Astrocyte of the cerebellum (primary cell): ENCODE results near the gene ARHGAP18.

Experiments
- DNase-seq: peaks from one replicate; pipeline ENCODE4 v3.0.0-alpha.2; 2011; ENCODE audit warnings: low read depth
- H3K4me3 ChIP-seq: 2 replicates; pipeline ENCODE4 v1.5.1; 2011; ENCODE audit warnings: mild to moderate bottlenecking, low read depth, low read length, moderate library complexity
- in situ Hi-C: cut with HindIII; loops from 2 replicates; pipeline ENCODE4 v1.10.0; 2017; ENCODE audit warnings: low sequenced_read_pairs
- TF ChIP-seq, protein P1 (sequence below): IDR thresholded peaks from 2 replicates; pipeline ENCODE4 v1.5.1; 2012; ENCODE audit warnings: low read length, low read depth, moderate library complexity, mild to moderate bottlenecking; ENCODE audit errors: missing control alignments

The ARHGAP18 gene

DNA sequence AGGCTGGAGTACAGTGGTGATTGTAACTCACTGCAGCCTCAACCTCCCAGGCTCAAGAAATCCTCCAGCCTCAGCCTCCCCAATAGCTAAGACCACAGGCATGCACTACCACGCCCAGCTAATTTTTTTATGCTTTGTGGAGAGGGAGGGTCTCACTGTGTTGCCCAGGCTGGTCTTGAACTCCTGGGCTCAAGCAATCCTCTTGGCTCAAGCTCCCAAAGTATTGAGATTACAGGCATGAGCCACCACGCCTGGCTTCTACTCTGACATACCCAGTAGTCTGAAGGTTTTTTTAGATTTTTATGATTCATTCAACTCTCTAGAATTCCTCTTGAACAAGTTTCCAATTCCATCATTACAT is 1.3 kb upstream of the ARHGAP18 start:
- no peak overlapping the region for H3K4me3 ChIP-seq
- TF ChIP-seq, protein P1, sequence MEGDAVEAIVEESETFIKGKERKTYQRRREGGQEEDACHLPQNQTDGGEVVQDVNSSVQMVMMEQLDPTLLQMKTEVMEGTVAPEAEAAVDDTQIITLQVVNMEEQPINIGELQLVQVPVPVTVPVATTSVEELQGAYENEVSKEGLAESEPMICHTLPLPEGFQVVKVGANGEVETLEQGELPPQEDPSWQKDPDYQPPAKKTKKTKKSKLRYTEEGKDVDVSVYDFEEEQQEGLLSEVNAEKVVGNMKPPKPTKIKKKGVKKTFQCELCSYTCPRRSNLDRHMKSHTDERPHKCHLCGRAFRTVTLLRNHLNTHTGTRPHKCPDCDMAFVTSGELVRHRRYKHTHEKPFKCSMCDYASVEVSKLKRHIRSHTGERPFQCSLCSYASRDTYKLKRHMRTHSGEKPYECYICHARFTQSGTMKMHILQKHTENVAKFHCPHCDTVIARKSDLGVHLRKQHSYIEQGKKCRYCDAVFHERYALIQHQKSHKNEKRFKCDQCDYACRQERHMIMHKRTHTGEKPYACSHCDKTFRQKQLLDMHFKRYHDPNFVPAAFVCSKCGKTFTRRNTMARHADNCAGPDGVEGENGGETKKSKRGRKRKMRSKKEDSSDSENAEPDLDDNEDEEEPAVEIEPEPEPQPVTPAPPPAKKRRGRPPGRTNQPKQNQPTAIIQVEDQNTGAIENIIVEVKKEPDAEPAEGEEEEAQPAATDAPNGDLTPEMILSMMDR, result no peak
- in situ Hi-C loops, result no loop called here
- DNase-seq, result no peak

DNA sequence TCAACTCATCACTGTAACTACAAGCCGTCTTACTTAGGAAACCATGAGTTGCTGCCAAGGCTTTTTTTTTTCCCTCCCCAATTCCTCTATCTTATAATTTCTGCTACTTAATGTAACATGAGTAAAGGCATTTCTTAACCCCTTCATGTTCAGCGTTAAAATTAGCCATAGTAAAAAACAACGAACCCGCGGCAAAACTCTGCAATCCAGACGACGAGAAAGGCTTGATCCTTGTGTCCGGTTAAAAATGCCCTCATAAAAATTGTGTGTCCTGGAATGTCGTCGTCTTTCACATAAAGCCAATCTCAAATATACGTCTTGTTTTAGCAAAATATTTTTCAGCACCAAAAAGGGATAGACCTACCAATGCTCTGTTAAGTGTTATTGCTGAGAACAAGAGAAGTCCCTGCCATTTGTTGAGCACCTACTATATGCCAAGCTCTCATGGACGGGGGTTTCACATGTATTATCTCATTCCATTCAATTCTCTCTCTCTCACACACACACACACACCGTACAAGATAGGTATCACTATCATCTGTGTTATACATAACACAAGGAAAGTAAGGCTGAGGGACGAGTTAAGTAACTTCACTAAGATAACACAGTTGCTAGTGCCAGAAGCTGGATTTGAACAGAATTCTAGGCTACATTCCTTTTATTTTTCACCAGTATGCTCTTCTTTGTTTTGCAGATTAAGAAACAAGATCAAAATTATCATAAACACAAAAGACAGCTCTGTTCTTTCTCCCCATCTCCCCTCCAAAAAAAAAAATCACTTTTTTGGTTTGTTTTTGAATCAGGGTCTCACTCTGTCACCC is 683 bp upstream of the ARHGAP18 start:
- in situ Hi-C loops, result no loop called here
- TF ChIP-seq, protein P1, result no peak
- no peak for DNase-seq

DNA sequence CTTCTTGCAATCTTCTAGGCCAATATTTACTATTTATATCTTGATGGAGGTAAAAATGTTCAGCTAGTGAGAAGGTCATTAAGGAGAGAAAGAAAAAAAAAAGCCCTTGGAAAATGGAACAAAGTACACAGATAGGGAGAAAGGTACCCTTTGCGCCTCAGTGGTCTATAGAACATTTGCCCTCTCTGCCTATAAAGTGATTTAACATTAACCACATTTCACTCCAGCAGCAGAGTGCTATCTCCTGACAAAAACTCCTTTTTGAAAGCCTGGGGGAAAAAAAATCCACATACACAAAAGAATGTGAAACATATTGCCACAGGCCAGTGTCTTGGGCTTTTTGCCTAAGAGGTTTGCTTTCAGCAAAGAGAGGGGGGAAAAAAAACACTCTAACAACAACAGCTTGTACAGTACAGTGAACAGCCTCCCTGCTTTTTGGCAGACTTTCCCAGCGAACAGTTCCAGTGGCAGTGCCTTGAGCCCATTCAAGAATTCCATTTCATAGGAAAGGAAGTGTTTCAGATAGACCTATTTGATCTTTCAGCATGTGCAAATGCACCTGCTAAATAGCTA is 695 bp downstream of the ARHGAP18 start:
- in situ Hi-C loops, result no loop called here
- TF ChIP-seq, protein P1, result no peak
- H3K4me3 ChIP-seq, result peak overlapping the region; percentile 70
- DNase-seq, result peak; percentile 62

More for the DNA sequence above, 683 bp upstream of the ARHGAP18 start:
- peak overlapping the region; percentile 70 for H3K4me3 ChIP-seq

DNA sequence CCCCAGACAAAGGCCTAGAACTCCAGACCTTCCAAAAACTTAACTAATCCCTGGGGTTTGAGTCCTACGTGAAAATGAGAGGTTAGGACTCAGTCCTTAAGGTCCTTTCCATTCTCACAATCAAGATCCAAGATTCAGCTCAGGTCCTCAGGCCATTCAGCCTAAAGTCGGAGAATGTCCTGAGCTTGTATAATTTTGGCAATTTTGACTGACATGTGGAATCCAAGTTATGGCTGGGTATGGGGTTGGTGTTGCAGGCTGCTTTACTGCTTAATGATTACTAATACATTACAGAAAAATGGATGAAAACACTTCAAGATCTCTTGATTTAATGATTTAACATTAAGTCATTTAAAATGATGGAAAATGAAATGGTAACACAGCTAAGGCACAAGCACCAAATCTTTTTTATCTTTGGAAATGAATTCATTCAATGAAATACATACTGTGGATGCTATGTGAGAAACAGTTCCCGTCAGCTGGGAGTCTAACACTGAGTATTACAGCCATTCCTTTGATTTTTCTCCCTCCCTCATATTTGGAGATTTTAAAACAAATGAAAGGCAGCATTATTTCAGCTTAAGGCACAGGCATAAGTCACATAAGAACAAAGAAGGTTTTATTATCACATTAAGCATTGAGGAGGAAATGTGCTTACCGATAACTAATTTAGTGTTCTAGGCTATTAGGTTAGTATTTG is 1.3 kb downstream of the ARHGAP18 start:
- in situ Hi-C loops, result no loop called here
- TF ChIP-seq, protein P1, result no peak
- peak overlapping the region; percentile 70 for H3K4me3 ChIP-seq
- DNase-seq, result no peak

DNA sequence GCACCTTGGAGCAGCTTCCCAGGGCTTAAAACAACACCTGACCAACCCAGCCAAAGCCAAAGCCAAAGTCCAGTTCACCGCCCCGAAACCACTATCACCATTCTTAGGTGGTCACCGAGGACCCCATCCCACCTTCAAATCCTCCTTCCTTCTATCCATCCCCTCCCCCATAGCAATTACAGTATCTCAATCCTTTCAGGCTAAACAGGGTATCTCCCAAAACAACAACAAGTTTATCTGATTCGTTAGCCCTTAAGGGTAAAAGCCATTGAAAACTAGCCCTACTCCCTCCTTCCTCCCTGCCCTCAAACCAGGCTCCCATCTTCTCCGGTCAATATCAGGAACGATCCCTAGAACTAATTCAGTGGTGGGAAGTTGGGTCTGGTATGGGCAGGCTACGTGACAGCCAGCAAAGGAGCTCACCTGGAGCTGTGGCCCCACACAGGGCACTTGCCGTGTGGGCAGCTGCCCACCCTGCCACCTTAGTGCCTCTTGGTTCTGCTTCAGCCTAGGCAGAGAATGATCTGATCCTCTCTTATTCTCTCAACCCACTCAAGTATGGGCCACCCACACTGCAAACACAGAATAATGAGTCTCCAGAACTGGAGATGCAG is 2.0 kb downstream of the ARHGAP18 start:
- peak overlapping the region; percentile 70 for H3K4me3 ChIP-seq
- TF ChIP-seq, protein P1, result no peak
- in situ Hi-C loops, result no loop called here
- no peak for DNase-seq

DNA sequence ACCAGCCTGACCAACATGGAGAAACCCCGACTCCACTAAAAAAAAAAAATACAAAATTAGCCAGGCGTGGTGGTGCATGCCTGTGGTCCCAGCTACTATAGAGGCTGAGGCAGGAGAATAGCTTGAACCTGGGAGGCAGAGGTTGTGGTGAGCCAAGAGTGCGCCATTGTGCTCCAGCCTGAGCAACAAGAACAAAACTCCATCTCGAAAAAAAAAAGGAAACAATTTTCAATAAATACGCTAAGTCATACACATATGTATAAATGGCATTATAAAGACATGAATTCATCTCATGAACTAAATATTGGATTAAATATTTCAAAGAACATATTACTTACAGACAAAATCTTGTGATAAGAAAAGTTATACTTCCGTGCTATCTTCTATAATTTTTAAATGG is 2.9 kb downstream of the ARHGAP18 start:
- DNase-seq, result no peak
- in situ Hi-C loops, result no loop called here
- no peak overlapping the region for H3K4me3 ChIP-seq
- TF ChIP-seq, protein P1, result no peak
